Measurements from ENCODE around the gene PIK3R6.

The PIK3R6 gene

DNA sequence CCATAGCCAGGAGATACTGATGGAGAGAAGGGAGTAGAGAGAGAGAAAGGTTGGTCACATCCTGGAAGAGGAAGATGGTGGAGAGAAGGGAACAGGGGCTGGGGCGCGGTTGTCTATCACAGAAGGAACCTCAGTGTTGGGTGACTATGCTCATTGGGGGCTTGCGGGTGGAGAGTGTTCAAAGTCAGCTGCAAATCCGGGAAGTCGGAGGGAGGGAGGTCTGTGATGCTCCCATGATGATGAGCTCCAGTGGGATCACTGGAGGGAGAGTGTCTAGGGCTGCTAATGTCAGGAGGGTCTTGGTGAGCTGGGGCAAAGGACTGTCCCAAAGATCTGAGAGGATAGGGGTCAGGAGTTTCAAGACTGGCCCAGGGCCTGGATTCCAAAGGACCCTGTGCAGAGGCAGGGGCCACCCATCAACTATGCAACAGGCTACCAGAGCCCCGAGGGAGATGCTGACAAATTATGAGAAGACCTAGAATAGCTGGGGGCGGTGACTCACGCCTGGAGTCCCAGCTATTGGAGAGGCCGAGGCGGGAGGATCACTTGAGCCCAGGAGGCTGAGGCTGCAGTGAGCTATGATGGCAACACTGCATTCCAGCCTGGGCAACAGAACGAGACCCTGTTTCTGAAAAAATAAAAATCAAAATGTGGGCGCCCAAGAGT is 111.8 kb downstream of the PIK3R6 start:
- peaks cover 0 to 10% (median 0%) of the 10 kb centered on the region in 5 donors for H3K27me3 ChIP-seq (ENCODE audit: control insufficient read depth in 5 of 5, insufficient read depth in 4 of 5, low read length in 5 of 5)
- H3K4me1 ChIP-seq (ENCODE audit: control insufficient read depth in 5 of 5, insufficient read depth in 5 of 5, low read length in 5 of 5): peaks cover 0 to 5% (median 0%) of the 10 kb centered on the region in 5 donors
- H3K4me3 ChIP-seq (ENCODE audit: low read depth in 1 of 5, low read length in 5 of 5): no peak overlapping the region
- H3K9me3 ChIP-seq (ENCODE audit: control insufficient read depth in 5 of 5, low read length in 5 of 5): no peaks in the 10 kb centered on the region
- H3K36me3 ChIP-seq (ENCODE audit: control insufficient read depth in 5 of 5, insufficient read depth in 5 of 5, low read length in 5 of 5): no peaks in the 10 kb centered on the region
- H3K27ac ChIP-seq (ENCODE audit: low read depth, low read length): no peak overlapping the region
- H3K9ac ChIP-seq (ENCODE audit: low read length in 5 of 5): no peak overlapping the region

DNA sequence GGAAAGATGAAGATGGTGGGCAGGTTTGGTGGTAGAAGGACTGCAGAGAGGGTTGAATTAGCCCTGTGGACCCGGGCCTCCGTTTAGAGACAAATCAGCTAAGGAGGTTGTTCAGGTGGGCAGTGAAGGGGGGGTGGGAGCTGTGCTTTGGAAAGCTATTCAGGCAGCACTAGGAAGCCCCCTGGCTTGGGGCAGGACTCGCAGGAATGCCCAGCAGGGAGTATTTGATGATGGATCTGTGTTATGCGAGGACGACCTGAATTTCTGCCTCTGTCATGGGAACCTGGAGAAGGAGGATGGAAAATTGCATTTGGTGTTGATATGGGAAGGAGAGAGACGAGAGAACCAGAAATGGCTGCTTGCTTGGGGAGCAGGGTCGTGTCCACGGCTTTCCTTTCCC is 112.6 kb downstream of the PIK3R6 start:
- Histone ChIP-seq H3K36me3 (ENCODE audit: control insufficient read depth in 5 of 5, insufficient read depth in 5 of 5, low read length in 5 of 5) (no peaks in the 10 kb centered on the region), H3K4me3 (ENCODE audit: low read depth in 1 of 5, low read length in 5 of 5) (no peak overlapping the region), H3K4me1 (ENCODE audit: control insufficient read depth in 5 of 5, insufficient read depth in 5 of 5, low read length in 5 of 5) (peaks cover 0 to 5% (median 0%) of the 10 kb centered on the region in 5 donors), H3K9me3 (ENCODE audit: control insufficient read depth in 5 of 5, low read length in 5 of 5) (no peaks in the 10 kb centered on the region), H3K27me3 (ENCODE audit: control insufficient read depth in 5 of 5, insufficient read depth in 4 of 5, low read length in 5 of 5) (peaks cover 0 to 7% (median 0%) of the 10 kb centered on the region in 5 donors), H3K27ac (ENCODE audit: low read depth, low read length) (no peak overlapping the region), H3K9ac (ENCODE audit: low read length in 5 of 5) (no peak overlapping the region)

GRCh38 chr17:8753976-8754440 is 113.5 kb downstream of the PIK3R6 start:
- H3K4me1 ChIP-seq (ENCODE audit: control insufficient read depth in 5 of 5, insufficient read depth in 5 of 5, low read length in 5 of 5): peaks cover 0 to 5% (median 0%) of the 10 kb centered on the region in 5 donors
- no peak overlapping the region for H3K9ac ChIP-seq (ENCODE audit: low read length in 5 of 5)
- peaks cover 0 to 7% (median 0%) of the 10 kb centered on the region in 5 donors for H3K27me3 ChIP-seq (ENCODE audit: control insufficient read depth in 5 of 5, insufficient read depth in 4 of 5, low read length in 5 of 5)
- H3K27ac ChIP-seq (ENCODE audit: low read depth, low read length): no peak overlapping the region
- no peaks in the 10 kb centered on the region for H3K9me3 ChIP-seq (ENCODE audit: control insufficient read depth in 5 of 5, low read length in 5 of 5)
- H3K36me3 ChIP-seq (ENCODE audit: control insufficient read depth in 5 of 5, insufficient read depth in 5 of 5, low read length in 5 of 5): no peaks in the 10 kb centered on the region
- no peak overlapping the region for H3K4me3 ChIP-seq (ENCODE audit: low read depth in 1 of 5, low read length in 5 of 5)

GRCh38 chr17:8753136-8753975 is 114.1 kb downstream of the PIK3R6 start:
- H3K36me3 ChIP-seq (ENCODE audit: control insufficient read depth in 5 of 5, insufficient read depth in 5 of 5, low read length in 5 of 5): no peaks in the 10 kb centered on the region
- H3K27ac ChIP-seq (ENCODE audit: low read depth, low read length): no peak overlapping the region
- no peak overlapping the region for H3K4me3 ChIP-seq (ENCODE audit: low read depth in 1 of 5, low read length in 5 of 5)
- H3K9me3 ChIP-seq (ENCODE audit: control insufficient read depth in 5 of 5, low read length in 5 of 5): no peaks in the 10 kb centered on the region
- H3K4me1 ChIP-seq (ENCODE audit: control insufficient read depth in 5 of 5, insufficient read depth in 5 of 5, low read length in 5 of 5): peaks cover 0 to 5% (median 0%) of the 10 kb centered on the region in 5 donors
- H3K27me3 ChIP-seq (ENCODE audit: control insufficient read depth in 5 of 5, insufficient read depth in 4 of 5, low read length in 5 of 5): peaks cover 0 to 7% (median 0%) of the 10 kb centered on the region in 5 donors
- H3K9ac ChIP-seq (ENCODE audit: low read length in 5 of 5): no peak overlapping the region

Data from subcutaneous abdominal adipose tissue (tissue), 5 donors.